ENCODE measurements around the gene SLPI.

Gene SLPI

DNA sequence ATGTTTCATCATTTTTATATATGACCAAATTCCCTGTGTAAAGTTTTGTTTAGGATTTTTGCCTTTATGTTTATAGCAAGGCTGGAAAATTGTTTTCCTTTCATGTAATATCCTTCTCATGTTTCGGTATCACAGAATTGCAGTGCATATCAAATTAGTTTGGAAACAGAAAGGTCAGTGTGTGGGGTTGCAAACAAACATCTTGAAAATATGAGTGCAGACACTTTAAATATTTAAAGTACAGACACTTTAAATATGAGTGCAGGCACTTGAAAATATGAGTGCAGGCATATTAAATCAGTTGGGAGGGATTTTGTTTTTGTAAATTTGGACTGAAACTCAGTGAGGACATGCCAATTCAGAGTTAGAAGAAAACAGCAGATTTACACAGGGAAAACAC, 6.5 kb downstream of the SLPI start:
- Histone ChIP-seq H3K4me3 (ENCODE audit: low read length) (no peak overlapping the region), H3K4me2 (ENCODE audit: low read length) (no peak overlapping the region), H3K9me3 (ENCODE audit: control insufficient read depth, insufficient read depth, low read length) (no peaks in the 10 kb centered on the region), H4K20me1 (ENCODE audit: control insufficient read depth, insufficient read depth, low read depth, low read length) (no peaks in the 10 kb centered on the region), H3K79me2 (ENCODE audit: control insufficient read depth, low read length) (no peaks in the 10 kb centered on the region), H3F3A (ENCODE audit: control insufficient read depth, insufficient read depth) (no peaks in the 10 kb centered on the region), H3K36me3 (ENCODE audit: control insufficient read depth, low read length) (no peaks in the 10 kb centered on the region), H3K27ac (ENCODE audit: low read depth, low read length) (no peak overlapping the region), H3K27me3 (ENCODE audit: control insufficient read depth, low read length) (peaks cover 54% of the 10 kb centered on the region), H3K9me2 (replicated peaks; ENCODE audit: control insufficient read depth, low read length) (no peaks in the 10 kb centered on the region), H3K4me1 (ENCODE audit: control insufficient read depth, low read length) (no peaks in the 10 kb centered on the region)
- no peak for TF ChIP-seq EZH2phosphoT487 (IDR thresholded peaks at IDR 0.05; ENCODE audit: borderline replicate concordance, low read length)
- TF ChIP-seq, protein P1, sequence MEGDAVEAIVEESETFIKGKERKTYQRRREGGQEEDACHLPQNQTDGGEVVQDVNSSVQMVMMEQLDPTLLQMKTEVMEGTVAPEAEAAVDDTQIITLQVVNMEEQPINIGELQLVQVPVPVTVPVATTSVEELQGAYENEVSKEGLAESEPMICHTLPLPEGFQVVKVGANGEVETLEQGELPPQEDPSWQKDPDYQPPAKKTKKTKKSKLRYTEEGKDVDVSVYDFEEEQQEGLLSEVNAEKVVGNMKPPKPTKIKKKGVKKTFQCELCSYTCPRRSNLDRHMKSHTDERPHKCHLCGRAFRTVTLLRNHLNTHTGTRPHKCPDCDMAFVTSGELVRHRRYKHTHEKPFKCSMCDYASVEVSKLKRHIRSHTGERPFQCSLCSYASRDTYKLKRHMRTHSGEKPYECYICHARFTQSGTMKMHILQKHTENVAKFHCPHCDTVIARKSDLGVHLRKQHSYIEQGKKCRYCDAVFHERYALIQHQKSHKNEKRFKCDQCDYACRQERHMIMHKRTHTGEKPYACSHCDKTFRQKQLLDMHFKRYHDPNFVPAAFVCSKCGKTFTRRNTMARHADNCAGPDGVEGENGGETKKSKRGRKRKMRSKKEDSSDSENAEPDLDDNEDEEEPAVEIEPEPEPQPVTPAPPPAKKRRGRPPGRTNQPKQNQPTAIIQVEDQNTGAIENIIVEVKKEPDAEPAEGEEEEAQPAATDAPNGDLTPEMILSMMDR (IDR thresholded peaks at IDR 0.05; ENCODE audit: low read depth, low read length, poor library complexity, severe bottlenecking): no peak

DNA sequence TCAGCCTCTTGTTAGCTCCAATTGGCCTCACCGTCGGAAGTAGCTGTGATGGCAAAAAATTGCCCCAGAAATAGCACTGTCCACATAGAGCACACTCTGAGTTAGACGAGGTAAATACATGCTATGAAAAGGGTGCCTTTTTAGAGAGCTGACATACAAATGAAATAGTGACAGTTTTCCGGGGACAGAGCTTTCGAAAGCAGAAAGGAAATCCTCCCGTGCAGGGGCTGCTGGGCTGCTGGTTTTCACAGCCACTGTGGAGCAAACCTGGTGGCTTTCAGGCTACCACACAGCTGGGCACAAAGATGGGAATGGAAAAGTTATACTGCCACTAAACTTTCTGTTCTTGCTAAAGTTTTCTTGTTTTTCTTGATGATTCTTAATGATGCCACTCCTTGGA, 8.3 kb downstream of the SLPI start:
- no peaks in the 10 kb centered on the region for H3K9me3 ChIP-seq (ENCODE audit: control insufficient read depth, insufficient read depth, low read length)
- H3F3A ChIP-seq (ENCODE audit: control insufficient read depth, insufficient read depth): no peaks in the 10 kb centered on the region
- H4K20me1 ChIP-seq (ENCODE audit: control insufficient read depth, insufficient read depth, low read depth, low read length): no peaks in the 10 kb centered on the region
- TF ChIP-seq, protein P1 (IDR thresholded peaks at IDR 0.05; ENCODE audit: low read depth, low read length, poor library complexity, severe bottlenecking): no peak
- TF ChIP-seq EZH2phosphoT487 (IDR thresholded peaks at IDR 0.05; ENCODE audit: borderline replicate concordance, low read length): no peak
- H3K27me3 ChIP-seq (ENCODE audit: control insufficient read depth, low read length): peaks cover 48% of the 10 kb centered on the region
- H3K27ac ChIP-seq (ENCODE audit: low read depth, low read length): no peak overlapping the region
- no peaks in the 10 kb centered on the region for H3K79me2 ChIP-seq (ENCODE audit: control insufficient read depth, low read length)
- H3K9me2 ChIP-seq (replicated peaks; ENCODE audit: control insufficient read depth, low read length): no peaks in the 10 kb centered on the region
- no peak overlapping the region for H3K4me2 ChIP-seq (ENCODE audit: low read length)
- H3K4me3 ChIP-seq (ENCODE audit: low read length): no peak overlapping the region
- H3K36me3 ChIP-seq (ENCODE audit: control insufficient read depth, low read length): no peaks in the 10 kb centered on the region
- H3K4me1 ChIP-seq (ENCODE audit: control insufficient read depth, low read length): no peaks in the 10 kb centered on the region

DNA sequence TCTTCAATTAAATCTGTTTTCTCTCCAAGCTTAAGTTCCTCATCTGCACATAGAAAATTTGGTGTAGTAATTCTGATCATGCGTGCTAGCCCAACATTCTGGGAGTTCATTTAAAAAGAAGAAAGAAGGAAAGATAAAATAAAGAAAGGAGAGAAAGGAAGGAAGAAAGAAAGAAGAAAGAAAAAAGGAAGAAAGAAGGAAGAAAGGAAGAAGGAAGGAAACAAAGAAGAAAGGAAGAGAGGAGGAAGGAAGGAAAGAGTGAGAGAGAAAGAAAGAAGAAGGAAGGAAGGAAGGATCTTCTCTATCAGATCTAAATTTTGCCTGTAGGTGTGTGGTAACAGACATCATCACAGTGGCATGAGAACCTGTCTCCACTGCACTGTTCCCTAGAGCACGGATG, 16.2 kb downstream of the SLPI start:
- Histone ChIP-seq H4K20me1 (ENCODE audit: control insufficient read depth, insufficient read depth, low read depth, low read length) (no peaks in the 10 kb centered on the region), H3F3A (ENCODE audit: control insufficient read depth, insufficient read depth) (no peaks in the 10 kb centered on the region), H3K4me1 (ENCODE audit: control insufficient read depth, low read length) (no peaks in the 10 kb centered on the region), H3K9me3 (ENCODE audit: control insufficient read depth, insufficient read depth, low read length) (no peaks in the 10 kb centered on the region), H3K27me3 (ENCODE audit: control insufficient read depth, low read length) (peaks cover 15% of the 10 kb centered on the region; the same call in 1 of the 2 replicates), H3K79me2 (ENCODE audit: control insufficient read depth, low read length) (no peaks in the 10 kb centered on the region), H3K9me2 (replicated peaks; ENCODE audit: control insufficient read depth, low read length) (no peaks in the 10 kb centered on the region), H3K4me3 (ENCODE audit: low read length) (no peak overlapping the region), H3K36me3 (ENCODE audit: control insufficient read depth, low read length) (no peaks in the 10 kb centered on the region), H3K27ac (ENCODE audit: low read depth, low read length) (no peak overlapping the region), H3K4me2 (ENCODE audit: low read length) (no peak overlapping the region)
- TF ChIP-seq EZH2phosphoT487 (IDR thresholded peaks at IDR 0.05; ENCODE audit: borderline replicate concordance, low read length): no peak
- TF ChIP-seq, protein P1 (IDR thresholded peaks at IDR 0.05; ENCODE audit: low read depth, low read length, poor library complexity, severe bottlenecking): no peak

DNA sequence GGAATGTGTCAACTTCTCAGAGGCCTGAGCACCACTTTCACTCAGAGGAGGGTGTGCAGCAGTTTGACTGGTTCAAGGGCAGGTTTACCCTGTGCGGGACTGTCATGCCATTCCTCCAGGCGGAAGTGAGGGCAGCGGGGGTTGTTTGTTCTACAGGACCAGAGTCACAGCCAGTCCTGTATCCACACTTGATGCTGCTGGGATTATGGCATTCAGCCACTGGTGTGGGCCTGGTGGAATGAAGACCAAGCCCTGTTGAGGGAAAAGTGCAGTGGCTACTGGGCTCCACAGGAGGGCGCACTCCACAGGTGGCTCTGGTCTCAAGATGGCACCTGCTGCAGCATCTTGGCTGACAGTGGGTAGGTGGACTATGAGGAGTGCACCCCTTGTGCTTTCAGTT, 18.4 kb downstream of the SLPI start:
- no peak for TF ChIP-seq EZH2phosphoT487 (IDR thresholded peaks at IDR 0.05; ENCODE audit: borderline replicate concordance, low read length)
- TF ChIP-seq, protein P1 (IDR thresholded peaks at IDR 0.05; ENCODE audit: low read depth, low read length, poor library complexity, severe bottlenecking): peak; percentile 62
- Histone ChIP-seq H3K4me2 (ENCODE audit: low read length) (no peak overlapping the region), H3K9me3 (ENCODE audit: control insufficient read depth, insufficient read depth, low read length) (no peaks in the 10 kb centered on the region), H3K36me3 (ENCODE audit: control insufficient read depth, low read length) (no peaks in the 10 kb centered on the region), H3K4me3 (ENCODE audit: low read length) (no peak overlapping the region), H3K9me2 (replicated peaks; ENCODE audit: control insufficient read depth, low read length) (no peaks in the 10 kb centered on the region), H3K27ac (ENCODE audit: low read depth, low read length) (no peak overlapping the region), H4K20me1 (ENCODE audit: control insufficient read depth, insufficient read depth, low read depth, low read length) (no peaks in the 10 kb centered on the region), H3K79me2 (ENCODE audit: control insufficient read depth, low read length) (no peaks in the 10 kb centered on the region), H3K4me1 (ENCODE audit: control insufficient read depth, low read length) (no peaks in the 10 kb centered on the region), H3F3A (ENCODE audit: control insufficient read depth, insufficient read depth) (no peaks in the 10 kb centered on the region), H3K27me3 (ENCODE audit: control insufficient read depth, low read length) (peaks cover 12% of the 10 kb centered on the region; the same call in 1 of the 2 replicates)
